NCI-H1092 (cell line): ENCODE data around the gene MEIKIN.

ENCODE experiments used
- DNase-seq: peaks from one replicate; lab custom pipeline; 2025; lab: John Stamatoyannopoulos, UW

The MEIKIN gene

GRCh38 chr5:131945551-131946168 lies at the start of gene MEIKIN:
TSS of gene MEIKIN (minus strand) at chr5:131945663. CDS start at chr5:131945505, 158 bp downstream.
- no peak for DNase-seq

GRCh38 chr5:131994533-131995226 lies 49.2 kb upstream of the MEIKIN start:
- no peak for DNase-seq

- no peak for DNase-seq
Observed at GRCh38 chr5:131994090-131994489, 48.6 kb upstream of the MEIKIN start.

GRCh38 chr5:131993676-131994075 lies 48.2 kb upstream of the MEIKIN start:
- no peak for DNase-seq

- no peak for DNase-seq
Observed at GRCh38 chr5:131992370-131992769, 46.9 kb upstream of the MEIKIN start.

- no peak for DNase-seq
Observed at GRCh38 chr5:131991593-131992324, 46.3 kb upstream of the MEIKIN start.

- no peak for DNase-seq
Observed at GRCh38 chr5:131990716-131991115, 45.3 kb upstream of the MEIKIN start.

GRCh38 chr5:131988601-131989000 lies 43.1 kb upstream of the MEIKIN start:
- DNase-seq = no peak

- DNase-seq = no peak
Observed at GRCh38 chr5:131987251-131987650, 41.8 kb upstream of the MEIKIN start.

- DNase-seq = no peak
Observed at GRCh38 chr5:131986161-131986912, 40.9 kb upstream of the MEIKIN start.

GRCh38 chr5:131984956-131985665 lies 39.6 kb upstream of the MEIKIN start:
- DNase-seq = no peak

GRCh38 chr5:131983244-131983771 lies 37.8 kb upstream of the MEIKIN start:
- no peak for DNase-seq

- no peak for DNase-seq
Observed at GRCh38 chr5:131981516-131981915, 36.1 kb upstream of the MEIKIN start.

- no peak for DNase-seq
Observed at GRCh38 chr5:131980696-131981095, 35.2 kb upstream of the MEIKIN start.

- no peak for DNase-seq
Observed at GRCh38 chr5:131979816-131980215, 34.4 kb upstream of the MEIKIN start.

- no peak for DNase-seq
Observed at GRCh38 chr5:131977212-131977604, 31.7 kb upstream of the MEIKIN start.

- DNase-seq = no peak
Observed at GRCh38 chr5:131976414-131977211, 31.1 kb upstream of the MEIKIN start.

GRCh38 chr5:131974956-131975726 lies 29.7 kb upstream of the MEIKIN start:
- no peak for DNase-seq

- no peak for DNase-seq
Observed at GRCh38 chr5:131974622-131974955, 29.1 kb upstream of the MEIKIN start.

- no peak for DNase-seq
Observed at GRCh38 chr5:131974016-131974415, 28.6 kb upstream of the MEIKIN start.
